Ishikawa (cell line): Measurements from ENCODE around the gene ID3.

Source experiments
- CREB1 ChIP-seq: IDR thresholded peaks from 2 replicates; pipeline ENCODE4 v1.6.1; 2012; ENCODE audit warnings: low read depth
- FOXM1 ChIP-seq: IDR thresholded peaks from 2 replicates; pipeline ENCODE4 v1.6.1; 2012; ENCODE audit warnings: low read depth, borderline replicate concordance
- TAF1 ChIP-seq: IDR thresholded peaks from 2 replicates; pipeline ENCODE4 v1.6.1; 2012; ENCODE audit warnings: low read depth, mild to moderate bottlenecking

DNA sequence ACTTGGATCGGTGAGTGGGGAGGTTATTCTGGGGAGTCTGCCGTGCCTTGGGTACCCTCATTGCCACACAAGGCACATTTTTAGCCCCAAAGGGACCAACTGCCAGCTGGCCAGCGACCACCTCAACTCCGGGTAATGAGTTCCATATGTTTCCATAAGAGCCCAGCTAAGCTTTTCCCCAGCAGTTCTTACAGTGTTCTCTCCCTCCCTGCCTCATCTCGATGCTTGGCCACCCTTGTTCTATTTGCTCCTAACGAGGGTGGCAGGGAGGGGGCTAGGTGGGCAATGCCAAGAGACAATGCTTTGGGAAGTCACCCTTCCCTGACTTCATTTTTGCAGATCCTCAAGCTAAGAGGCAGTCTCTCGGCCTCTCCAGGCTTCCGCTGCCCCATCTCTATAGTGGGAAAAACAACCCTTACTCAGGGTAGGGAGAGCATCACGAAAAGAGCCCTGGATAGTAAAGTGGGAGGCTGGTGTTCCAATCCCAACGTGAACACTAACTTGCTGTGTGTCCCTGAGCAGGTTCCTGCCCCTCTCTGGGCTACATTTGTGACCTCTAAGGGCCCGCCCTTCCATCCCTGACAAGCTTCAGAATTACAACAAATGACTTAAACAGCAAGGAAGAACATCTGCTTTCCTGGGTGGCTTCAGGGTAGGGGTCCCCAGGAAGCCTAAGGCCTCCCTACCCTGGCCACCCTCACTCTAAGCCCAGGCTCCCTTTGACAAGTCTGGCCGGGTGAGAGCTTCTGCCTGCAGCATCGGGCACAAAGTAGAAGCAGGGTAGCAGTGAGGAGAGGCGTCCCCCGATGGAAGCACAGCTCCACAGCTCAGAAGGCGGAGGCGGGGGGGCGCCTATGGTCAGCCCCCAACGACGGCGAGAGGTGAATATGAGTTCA, 5.8 kb downstream of the ID3 start:
- no peak for TF ChIP-seq FOXM1
- no peak for TF ChIP-seq CREB1
- TF ChIP-seq TAF1: no peak
